HCT116 (cell line): ENCODE measurements around the gene DAZAP1.

ENCODE experiments used
- EGR1 ChIP-seq: IDR thresholded peaks from 2 replicates; pipeline ENCODE4 v1.6.1; 2012; ENCODE audit warnings: low read depth
- ELF1 ChIP-seq: IDR thresholded peaks from 2 replicates; pipeline ENCODE4 v1.6.1; 2012; ENCODE audit warnings: low read depth, borderline replicate concordance
- EZH2 ChIP-seq: fragments of 200-600 bp; sonication (generic); IDR thresholded peaks from 2 replicates; pipeline ENCODE4 v1.6.1; 2017; ENCODE audit warnings: antibody characterized with exemption, mixed run types
- EZH2phosphoT487 ChIP-seq: fragments of 200-600 bp; IDR thresholded peaks from 2 replicates; pipeline ENCODE4 v1.6.1; 2018; ENCODE audit warnings: antibody characterized with exemption, borderline replicate concordance
- MAX ChIP-seq: IDR thresholded peaks from 2 replicates; pipeline ENCODE4 v1.6.1; 2012
- POLR2A ChIP-seq: IDR thresholded peaks from 2 replicates; pipeline ENCODE4 v1.7.0; 2011; ENCODE audit warnings: borderline replicate concordance; ENCODE audit not compliant: insufficient read depth, insufficient read length; ENCODE audit errors: extremely low read depth
- TF ChIP-seq, protein P1 (sequence below), 3 experiments: fragments of 200-600 bp in 1 of 3; sonication (generic) in 1 of 3; IDR thresholded peaks in 2 of 3; conservative IDR thresholded peaks in 1 of 3; 2 replicates each; pipeline ENCODE4 v1.5.1; 2012 to 2017; ENCODE audit warnings: low read depth in 2 of 3, low read length in 2 of 3, antibody characterized with exemption in 1 of 3, borderline replicate concordance in 1 of 3, control low read depth in 1 of 3, mild to moderate bottlenecking in 1 of 3, mixed read lengths in 1 of 3, mixed run types in 1 of 3, moderate library complexity in 1 of 3; ENCODE audit not compliant: insufficient read depth in 1 of 3
- TF ChIP-seq, protein P2 (sequence below): IDR thresholded peaks from 2 replicates; pipeline ENCODE4 v1.6.1; 2011; ENCODE audit warnings: mild to moderate bottlenecking, low read length, moderate library complexity; ENCODE audit not compliant: insufficient replicate concordance; ENCODE audit errors: extremely low read depth

DNA sequence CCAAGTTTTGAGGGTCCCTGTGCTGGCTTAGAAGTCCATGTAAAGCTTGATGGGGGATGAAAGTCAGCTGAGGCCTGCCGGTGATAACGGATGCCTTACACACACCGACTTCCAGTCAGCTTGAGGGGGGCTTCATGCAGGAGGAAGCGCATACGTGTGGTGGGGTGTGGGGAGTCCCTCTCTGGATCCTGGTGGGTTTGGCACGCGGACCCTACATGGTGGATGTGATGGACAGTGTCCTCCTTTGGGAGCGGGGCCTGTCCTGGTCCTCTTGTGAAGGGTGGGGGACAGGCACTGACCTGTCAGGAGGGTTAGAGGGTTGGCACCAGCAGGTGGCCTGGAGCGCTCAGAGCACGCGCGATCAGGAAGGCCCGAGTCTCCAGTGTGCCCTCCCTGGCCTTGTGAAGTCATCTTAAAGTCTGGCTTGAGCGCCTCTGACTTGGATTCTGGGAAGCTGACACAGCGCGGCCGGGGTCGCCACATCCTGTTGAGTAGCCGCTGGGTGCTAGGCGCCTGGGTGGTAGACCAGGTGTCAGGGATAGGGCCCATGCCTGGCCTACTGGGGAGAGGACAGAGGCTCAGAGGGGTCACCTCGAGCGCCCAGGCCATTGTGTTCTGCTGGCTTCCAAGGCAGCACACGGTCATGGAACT, 2.9 kb downstream of the DAZAP1 start:
- TF ChIP-seq POLR2A (no peak), MAX (no peak), EZH2 (no peak), ELF1 (no peak), EZH2phosphoT487 (no peak), EGR1 (no peak)
- TF ChIP-seq, protein P1, sequence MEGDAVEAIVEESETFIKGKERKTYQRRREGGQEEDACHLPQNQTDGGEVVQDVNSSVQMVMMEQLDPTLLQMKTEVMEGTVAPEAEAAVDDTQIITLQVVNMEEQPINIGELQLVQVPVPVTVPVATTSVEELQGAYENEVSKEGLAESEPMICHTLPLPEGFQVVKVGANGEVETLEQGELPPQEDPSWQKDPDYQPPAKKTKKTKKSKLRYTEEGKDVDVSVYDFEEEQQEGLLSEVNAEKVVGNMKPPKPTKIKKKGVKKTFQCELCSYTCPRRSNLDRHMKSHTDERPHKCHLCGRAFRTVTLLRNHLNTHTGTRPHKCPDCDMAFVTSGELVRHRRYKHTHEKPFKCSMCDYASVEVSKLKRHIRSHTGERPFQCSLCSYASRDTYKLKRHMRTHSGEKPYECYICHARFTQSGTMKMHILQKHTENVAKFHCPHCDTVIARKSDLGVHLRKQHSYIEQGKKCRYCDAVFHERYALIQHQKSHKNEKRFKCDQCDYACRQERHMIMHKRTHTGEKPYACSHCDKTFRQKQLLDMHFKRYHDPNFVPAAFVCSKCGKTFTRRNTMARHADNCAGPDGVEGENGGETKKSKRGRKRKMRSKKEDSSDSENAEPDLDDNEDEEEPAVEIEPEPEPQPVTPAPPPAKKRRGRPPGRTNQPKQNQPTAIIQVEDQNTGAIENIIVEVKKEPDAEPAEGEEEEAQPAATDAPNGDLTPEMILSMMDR (IDR thresholded peaks at IDR 0.05 in 2 of 3, conservative IDR thresholded peaks at IDR 0.05 in 1 of 3; ENCODE audit: borderline replicate concordance in 1 of 3, insufficient read depth in 1 of 3, low read depth in 2 of 3, low read length in 2 of 3): no peak
- TF ChIP-seq, protein P2, sequence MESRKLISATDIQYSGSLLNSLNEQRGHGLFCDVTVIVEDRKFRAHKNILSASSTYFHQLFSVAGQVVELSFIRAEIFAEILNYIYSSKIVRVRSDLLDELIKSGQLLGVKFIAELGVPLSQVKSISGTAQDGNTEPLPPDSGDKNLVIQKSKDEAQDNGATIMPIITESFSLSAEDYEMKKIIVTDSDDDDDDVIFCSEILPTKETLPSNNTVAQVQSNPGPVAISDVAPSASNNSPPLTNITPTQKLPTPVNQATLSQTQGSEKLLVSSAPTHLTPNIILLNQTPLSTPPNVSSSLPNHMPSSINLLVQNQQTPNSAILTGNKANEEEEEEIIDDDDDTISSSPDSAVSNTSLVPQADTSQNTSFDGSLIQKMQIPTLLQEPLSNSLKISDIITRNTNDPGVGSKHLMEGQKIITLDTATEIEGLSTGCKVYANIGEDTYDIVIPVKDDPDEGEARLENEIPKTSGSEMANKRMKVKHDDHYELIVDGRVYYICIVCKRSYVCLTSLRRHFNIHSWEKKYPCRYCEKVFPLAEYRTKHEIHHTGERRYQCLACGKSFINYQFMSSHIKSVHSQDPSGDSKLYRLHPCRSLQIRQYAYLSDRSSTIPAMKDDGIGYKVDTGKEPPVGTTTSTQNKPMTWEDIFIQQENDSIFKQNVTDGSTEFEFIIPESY: no peak
